A549 (cell line): ENCODE data around the gene CERK. TPM values are rescaled to one million over a fixed set of nuclear protein-coding genes. Genes with fewer than 3 reads are reported as not detected.

Experiments
- ATAC-seq, 2 experiments: fragments of 200-7000 bp in 1 of 2; fragments of >200 bp in 1 of 2; cut with Nextera tagmentation in 1 of 2; cut with Tn5 transposase in 1 of 2; 3 replicates each; pipeline versions ENCODE4 v1.8.0 to v1.9.1; 2018 to 2020; ENCODE audit warnings: mild to moderate bottlenecking in 1 of 2, moderate library complexity in 1 of 2
- CTCF ChIA-PET: fragments of 300-600 bp; sonication (Branson Sonifier 250); formaldehyde crosslinking; extraction: SDS; loops from one replicate; lab custom pipeline; 2021; ENCODE audit warnings: antibody characterized with exemption, inconsistent platforms; lab: Yijun Ruan, JAX
- POLR2A ChIA-PET: fragments of 350-600 bp; formaldehyde crosslinking; extraction: SDS; loops from one replicate; lab custom pipeline; 2021; ENCODE audit warnings: antibody characterized with exemption, inconsistent platforms; lab: Yijun Ruan, JAX
- DNase-seq, 2 experiments: peaks; one replicate each; pipeline versions ENCODE4 v3.0.0 to v3.0.0-alpha.2; 2011 to 2016; ENCODE audit warnings: low read depth in 1 of 2, low spot score in 1 of 2
- FAIRE-seq: peaks from 2 replicates; lab custom pipeline; 2011; peaks lifted over from hg19 to GRCh38; lab: Jason Lieb, UNC
- H3K27ac ChIP-seq, 2 experiments: fragments of >200 bp; sonication (Bioruptor Twin); formaldehyde crosslinking; 3 replicates each; pipeline ENCODE4 v1.5.1; 2016 to 2017
- H3K4me1 ChIP-seq: fragments of >200 bp; sonication (Bioruptor Twin); formaldehyde crosslinking; 3 replicates; pipeline ENCODE4 v1.6.1; 2016
- H3K4me2 ChIP-seq: fragments of >200 bp; sonication (Bioruptor Twin); formaldehyde crosslinking; 3 replicates; pipeline ENCODE4 v1.6.1; 2016
- H3K4me3 ChIP-seq: fragments of >200 bp; sonication (Bioruptor Twin); formaldehyde crosslinking; 3 replicates; pipeline ENCODE4 v1.5.1; 2016
- H3K9me3 ChIP-seq: fragments of >200 bp; sonication (Bioruptor Twin); formaldehyde crosslinking; 3 replicates; pipeline ENCODE4 v1.6.1; 2016
- BHLHE40 ChIP-seq: IDR thresholded peaks from 2 replicates; pipeline ENCODE4 v1.6.1; 2012; ENCODE audit warnings: low read depth, low read length, inconsistent platforms
- CEBPB ChIP-seq, 2 experiments: fragments of >200 bp in 1 of 2; sonication (Bioruptor Twin) in 1 of 2; formaldehyde crosslinking in 1 of 2; IDR thresholded peaks; 2 replicates each; pipeline ENCODE4 v1.6.1; 2012 to 2016
- CHD2 ChIP-seq: fragments of 150-350 bp; IDR thresholded peaks from 2 replicates; pipeline ENCODE4 v1.6.1; 2014; ENCODE audit warnings: low read length; ENCODE audit not compliant: partially characterized antibody
- EHF ChIP-seq: fragments of 250-450 bp; sonication (Bioruptor Pico); IDR thresholded peaks from 2 replicates; pipeline ENCODE4 v1.5.0; 2020; ENCODE audit warnings: mild to moderate bottlenecking
- ESRRA ChIP-seq: fragments of 150-350 bp; IDR thresholded peaks from 2 replicates; pipeline ENCODE4 v1.6.1; 2014; ENCODE audit warnings: mild to moderate bottlenecking, low read length, borderline replicate concordance
- FOXS1 ChIP-seq: fragments of 250-450 bp; sonication (Bioruptor Pico); IDR thresholded peaks from 2 replicates; pipeline ENCODE4 v1.5.0; 2020; ENCODE audit warnings: mild to moderate bottlenecking, moderate library complexity
- HDAC2 ChIP-seq: fragments of 200-600 bp; sonication (generic); IDR thresholded peaks from 2 replicates; pipeline ENCODE4 v1.6.1; 2016
- HOXB13 ChIP-seq: fragments of 250-450 bp; sonication (Bioruptor Pico); IDR thresholded peaks from 2 replicates; pipeline ENCODE4 v1.5.0; 2020; ENCODE audit warnings: low read depth, mild to moderate bottlenecking, moderate library complexity
- JUN ChIP-seq, 2 experiments: fragments of >200 bp; sonication (Bioruptor Twin); formaldehyde crosslinking; IDR thresholded peaks; 2 replicates in 1 of 2; 3 replicates in 1 of 2; pipeline ENCODE4 v1.6.1; 2016 to 2017
- KDM1A ChIP-seq: fragments of 200-600 bp; sonication (generic); IDR thresholded peaks from 2 replicates; pipeline ENCODE4 v1.6.1; 2016; ENCODE audit warnings: low read depth, mild to moderate bottlenecking
- KDM5A ChIP-seq: fragments of 200-600 bp; sonication (generic); IDR thresholded peaks from 2 replicates; pipeline ENCODE4 v1.6.1; 2016; ENCODE audit warnings: antibody characterized with exemption, mild to moderate bottlenecking
- MAFK ChIP-seq: fragments of 450-650 bp; IDR thresholded peaks from 2 replicates; pipeline ENCODE4 v1.6.1; 2014; ENCODE audit not compliant: partially characterized antibody
- NFE2L2 ChIP-seq: fragments of 150-350 bp; conservative IDR thresholded peaks from 2 replicates; pipeline ENCODE4 v1.6.1; 2014; ENCODE audit warnings: low read length
- NPAS2 ChIP-seq: fragments of 250-450 bp; sonication (Bioruptor Pico); IDR thresholded peaks from 2 replicates; pipeline ENCODE4 v1.8.0; 2022; ENCODE audit warnings: mild to moderate bottlenecking, moderate library complexity, borderline replicate concordance
- PHF8 ChIP-seq: fragments of 200-600 bp; sonication (generic); IDR thresholded peaks from 2 replicates; pipeline ENCODE4 v1.6.1; 2016; ENCODE audit warnings: low read depth, mild to moderate bottlenecking, antibody characterized with exemption, moderate library complexity, borderline replicate concordance
- POLR2A ChIP-seq: IDR thresholded peaks from 2 replicates; pipeline ENCODE4 v1.6.1; 2012; ENCODE audit warnings: mild to moderate bottlenecking, low read length
- RCOR1 ChIP-seq: fragments of 150-350 bp; IDR thresholded peaks from 2 replicates; pipeline ENCODE4 v1.6.1; 2014; ENCODE audit warnings: antibody characterized with exemption, low read length, low read depth
- RFX5 ChIP-seq: fragments of 450-650 bp; IDR thresholded peaks from 2 replicates; pipeline ENCODE4 v1.7.1; 2014; ENCODE audit warnings: antibody characterized with exemption, mild to moderate bottlenecking, moderate library complexity
- SMC3 ChIP-seq: fragments of >200 bp; sonication (Bioruptor Twin); formaldehyde crosslinking; IDR thresholded peaks from 3 replicates; pipeline ENCODE4 v1.6.1; 2018; ENCODE audit warnings: inconsistent platforms
- TFCP2L1 ChIP-seq: fragments of 250-450 bp; sonication (Bioruptor Pico); IDR thresholded peaks from 2 replicates; pipeline ENCODE4 v1.5.0; 2021; ENCODE audit warnings: mild to moderate bottlenecking
- TP53 ChIP-seq: fragments of 250-450 bp; sonication (Bioruptor Pico); IDR thresholded peaks from 2 replicates; pipeline ENCODE4 v1.5.0; 2021; ENCODE audit warnings: mild to moderate bottlenecking, moderate library complexity
- ZSCAN20 ChIP-seq: fragments of 250-450 bp; sonication (Bioruptor Pico); IDR thresholded peaks from 2 replicates; pipeline ENCODE4 v1.8.0; 2022; ENCODE audit warnings: mild to moderate bottlenecking, moderate library complexity
- WGBS: methylation state at CpG from one replicate; pipeline ENCODE4 v1.1.6; 2017; ENCODE audit errors: missing lambda C conversion rate; 5-methylcytosine and 5-hydroxymethylcytosine counted together
- polyA plus RNA-seq, 4 experiments: library from polyadenylated mRNA; depleted of rRNA in 3 of 4; stranded (reverse); fragments of >200 nt; fragmentation: RNase III in 1 of 4; extraction: RNeasy Plus Mini Kit Qiagen cat#74134 plus additional on column Dnase treatment in 1 of 4; gene quantifications; 2 replicates in 3 of 4; 3 replicates in 1 of 4; pipeline ENCODE4 v1.2.3, GENCODE V29; 2011 to 2017
- TF ChIP-seq, protein P1 (sequence below): fragments of 200-600 bp; sonication (generic); IDR thresholded peaks from 2 replicates; pipeline ENCODE4 v1.6.1; 2016; ENCODE audit warnings: antibody characterized with exemption, mild to moderate bottlenecking, moderate library complexity
- TF ChIP-seq, protein P2 (sequence below): IDR thresholded peaks from 2 replicates; pipeline ENCODE4 v1.6.1; 2012; ENCODE audit warnings: low read depth, borderline replicate concordance
- TF ChIP-seq, protein P3 (sequence below): fragments of >200 bp; sonication (Bioruptor Twin); formaldehyde crosslinking; IDR thresholded peaks from 3 replicates; pipeline ENCODE4 v1.5.1; 2016
- TF ChIP-seq, protein P4 (sequence below): IDR thresholded peaks from 2 replicates; pipeline ENCODE4 v1.6.1; 2012

The CERK gene
- polyA plus RNA-seq, 2 of the 4 experiments (the other 2 are of a cell fraction), result 13.1 to 15.6 TPM

DNA sequence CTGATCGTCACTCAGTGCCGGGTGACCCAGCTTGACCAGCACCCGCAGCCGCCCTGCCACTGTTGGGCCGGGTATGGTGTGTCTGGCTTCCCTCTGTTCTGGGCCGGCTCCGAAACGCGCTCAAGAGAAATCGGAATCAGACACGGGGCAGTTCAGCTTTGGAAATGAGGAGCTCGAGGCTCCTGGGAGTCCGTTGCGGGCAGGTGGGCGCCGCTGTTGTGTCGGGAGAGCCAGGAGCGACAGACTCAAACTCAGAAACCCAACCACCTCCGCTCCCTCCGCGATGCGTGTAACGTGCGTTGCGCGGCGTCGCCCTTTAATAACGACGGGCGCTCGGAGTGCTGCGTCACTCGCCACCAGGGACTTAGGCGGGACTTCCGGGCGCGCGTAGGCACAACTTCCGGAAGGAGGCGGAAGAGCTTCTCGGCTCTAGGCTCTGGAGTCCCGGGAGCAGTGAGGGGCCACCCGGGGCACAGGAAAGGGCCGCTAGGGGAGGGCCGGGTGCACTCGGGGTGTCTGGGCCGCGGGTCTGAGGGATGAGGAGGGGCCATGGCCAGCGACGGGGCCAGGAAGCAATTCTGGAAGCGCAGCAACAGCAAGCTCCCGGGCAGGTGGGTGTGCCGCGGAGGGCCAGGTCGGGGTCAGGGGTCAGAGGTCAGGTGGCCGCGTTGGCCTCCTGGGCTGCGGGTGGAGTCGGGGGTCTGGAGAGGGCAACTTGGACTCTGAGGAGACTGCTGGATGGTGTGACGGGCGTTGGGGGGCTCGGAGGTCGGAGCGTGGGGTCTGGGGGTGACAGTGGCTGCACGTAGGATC lies 24.4 kb upstream of the CERK start, which contains the start of gene TBC1D22A (continued):
- TF ChIP-seq, protein P1, sequence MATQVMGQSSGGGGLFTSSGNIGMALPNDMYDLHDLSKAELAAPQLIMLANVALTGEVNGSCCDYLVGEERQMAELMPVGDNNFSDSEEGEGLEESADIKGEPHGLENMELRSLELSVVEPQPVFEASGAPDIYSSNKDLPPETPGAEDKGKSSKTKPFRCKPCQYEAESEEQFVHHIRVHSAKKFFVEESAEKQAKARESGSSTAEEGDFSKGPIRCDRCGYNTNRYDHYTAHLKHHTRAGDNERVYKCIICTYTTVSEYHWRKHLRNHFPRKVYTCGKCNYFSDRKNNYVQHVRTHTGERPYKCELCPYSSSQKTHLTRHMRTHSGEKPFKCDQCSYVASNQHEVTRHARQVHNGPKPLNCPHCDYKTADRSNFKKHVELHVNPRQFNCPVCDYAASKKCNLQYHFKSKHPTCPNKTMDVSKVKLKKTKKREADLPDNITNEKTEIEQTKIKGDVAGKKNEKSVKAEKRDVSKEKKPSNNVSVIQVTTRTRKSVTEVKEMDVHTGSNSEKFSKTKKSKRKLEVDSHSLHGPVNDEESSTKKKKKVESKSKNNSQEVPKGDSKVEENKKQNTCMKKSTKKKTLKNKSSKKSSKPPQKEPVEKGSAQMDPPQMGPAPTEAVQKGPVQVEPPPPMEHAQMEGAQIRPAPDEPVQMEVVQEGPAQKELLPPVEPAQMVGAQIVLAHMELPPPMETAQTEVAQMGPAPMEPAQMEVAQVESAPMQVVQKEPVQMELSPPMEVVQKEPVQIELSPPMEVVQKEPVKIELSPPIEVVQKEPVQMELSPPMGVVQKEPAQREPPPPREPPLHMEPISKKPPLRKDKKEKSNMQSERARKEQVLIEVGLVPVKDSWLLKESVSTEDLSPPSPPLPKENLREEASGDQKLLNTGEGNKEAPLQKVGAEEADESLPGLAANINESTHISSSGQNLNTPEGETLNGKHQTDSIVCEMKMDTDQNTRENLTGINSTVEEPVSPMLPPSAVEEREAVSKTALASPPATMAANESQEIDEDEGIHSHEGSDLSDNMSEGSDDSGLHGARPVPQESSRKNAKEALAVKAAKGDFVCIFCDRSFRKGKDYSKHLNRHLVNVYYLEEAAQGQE, result peak; percentile 50; the same call in 1 of the 2 replicates
- TF ChIP-seq SMC3 (no peak; the same call in 2 of the 3 replicates), NPAS2 (no peak), JUN (IDR thresholded peaks at IDR 0.05) (peak; percentile 55 to 86; a peak in 4 of 5 replicates), EHF (CRISPR knock-in tag) (no peak), KDM5A (peak; percentile 72; the same call in 1 of the 2 replicates)

DNA sequence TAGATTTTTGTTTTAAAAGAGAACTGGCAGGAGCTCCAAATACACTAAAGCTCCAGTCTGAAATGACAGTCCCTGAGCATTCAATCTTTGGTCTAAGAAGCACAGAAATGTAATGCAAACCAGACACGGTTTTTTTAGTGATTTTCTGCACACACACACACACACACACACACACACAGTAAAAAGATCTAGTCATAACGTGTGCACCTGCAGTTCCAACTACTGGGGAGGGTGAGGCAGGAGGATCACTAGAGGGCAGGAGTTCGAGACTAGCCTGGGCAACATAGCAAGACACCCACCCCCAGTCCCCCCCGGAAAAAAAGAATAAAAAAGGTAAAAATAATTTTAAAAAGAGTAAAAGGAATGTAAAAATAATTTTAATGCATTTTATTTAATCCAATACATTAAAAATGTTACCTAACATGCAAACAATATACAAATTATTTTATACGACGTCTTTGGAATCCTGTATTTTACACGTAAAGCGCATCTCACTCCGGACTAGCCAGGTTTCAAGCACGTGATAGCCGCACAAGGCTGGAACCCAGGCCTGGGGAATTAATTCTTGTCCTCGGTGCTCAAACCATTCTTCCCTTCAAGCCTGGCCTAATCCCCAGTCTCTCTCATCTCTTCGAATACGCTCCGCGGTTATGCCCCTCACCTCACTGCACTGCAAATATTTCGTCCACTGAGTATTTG lies 23.6 kb upstream of the CERK start:
- DNase-seq (no peak), ATAC-seq (no peak; a peak in 1 of 6 replicates), FAIRE-seq (no peak)
- peak overlapping the region; percentile 98 for H3K4me3 ChIP-seq
- CTCF ChIA-PET, result interaction anchor here (0.8 to 3.9 kb wide), 7 partner anchors 21 to 198 kb away, joined by 3 to 29 read pairs (median 5); partner anchors contain the start of gene CERK
- POLR2A ChIA-PET, result interaction anchor here (0.6 to 2.5 kb wide), 13 partner anchors 8 to 575 kb away, joined by 3 to 43 read pairs (median 5); no protein-coding TSS in a partner anchor
- peak overlapping the region; percentile 88 for H3K4me2 ChIP-seq
- 2% methylated on average over 17 of the region's 17 CpGs for whole genome bisulfite sequencing
- peak overlapping the region; percentile 97 to 99 for H3K27ac ChIP-seq
- peaks cover 23% of the 10 kb centered on the region for H3K4me1 ChIP-seq
- TF ChIP-seq CHD2 (no peak), TP53 (CRISPR knock-in tag) (no peak), MAFK (no peak), ESRRA (no peak), KDM1A (no peak), RFX5 (no peak), FOXS1 (CRISPR knock-in tag) (no peak), ZSCAN20 (no peak), TFCP2L1 (CRISPR knock-in tag) (no peak), HDAC2 (no peak), NFE2L2 (no peak), CEBPB (IDR thresholded peaks at IDR 0.05) (no peak), POLR2A (no peak), BHLHE40 (no peak), PHF8 (no peak), HOXB13 (CRISPR knock-in tag) (no peak), RCOR1 (no peak)
- TF ChIP-seq, protein P2, sequence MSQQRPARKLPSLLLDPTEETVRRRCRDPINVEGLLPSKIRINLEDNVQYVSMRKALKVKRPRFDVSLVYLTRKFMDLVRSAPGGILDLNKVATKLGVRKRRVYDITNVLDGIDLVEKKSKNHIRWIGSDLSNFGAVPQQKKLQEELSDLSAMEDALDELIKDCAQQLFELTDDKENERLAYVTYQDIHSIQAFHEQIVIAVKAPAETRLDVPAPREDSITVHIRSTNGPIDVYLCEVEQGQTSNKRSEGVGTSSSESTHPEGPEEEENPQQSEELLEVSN, result no peak
- TF ChIP-seq, protein P3, sequence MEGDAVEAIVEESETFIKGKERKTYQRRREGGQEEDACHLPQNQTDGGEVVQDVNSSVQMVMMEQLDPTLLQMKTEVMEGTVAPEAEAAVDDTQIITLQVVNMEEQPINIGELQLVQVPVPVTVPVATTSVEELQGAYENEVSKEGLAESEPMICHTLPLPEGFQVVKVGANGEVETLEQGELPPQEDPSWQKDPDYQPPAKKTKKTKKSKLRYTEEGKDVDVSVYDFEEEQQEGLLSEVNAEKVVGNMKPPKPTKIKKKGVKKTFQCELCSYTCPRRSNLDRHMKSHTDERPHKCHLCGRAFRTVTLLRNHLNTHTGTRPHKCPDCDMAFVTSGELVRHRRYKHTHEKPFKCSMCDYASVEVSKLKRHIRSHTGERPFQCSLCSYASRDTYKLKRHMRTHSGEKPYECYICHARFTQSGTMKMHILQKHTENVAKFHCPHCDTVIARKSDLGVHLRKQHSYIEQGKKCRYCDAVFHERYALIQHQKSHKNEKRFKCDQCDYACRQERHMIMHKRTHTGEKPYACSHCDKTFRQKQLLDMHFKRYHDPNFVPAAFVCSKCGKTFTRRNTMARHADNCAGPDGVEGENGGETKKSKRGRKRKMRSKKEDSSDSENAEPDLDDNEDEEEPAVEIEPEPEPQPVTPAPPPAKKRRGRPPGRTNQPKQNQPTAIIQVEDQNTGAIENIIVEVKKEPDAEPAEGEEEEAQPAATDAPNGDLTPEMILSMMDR, result no peak
- TF ChIP-seq, protein P4, sequence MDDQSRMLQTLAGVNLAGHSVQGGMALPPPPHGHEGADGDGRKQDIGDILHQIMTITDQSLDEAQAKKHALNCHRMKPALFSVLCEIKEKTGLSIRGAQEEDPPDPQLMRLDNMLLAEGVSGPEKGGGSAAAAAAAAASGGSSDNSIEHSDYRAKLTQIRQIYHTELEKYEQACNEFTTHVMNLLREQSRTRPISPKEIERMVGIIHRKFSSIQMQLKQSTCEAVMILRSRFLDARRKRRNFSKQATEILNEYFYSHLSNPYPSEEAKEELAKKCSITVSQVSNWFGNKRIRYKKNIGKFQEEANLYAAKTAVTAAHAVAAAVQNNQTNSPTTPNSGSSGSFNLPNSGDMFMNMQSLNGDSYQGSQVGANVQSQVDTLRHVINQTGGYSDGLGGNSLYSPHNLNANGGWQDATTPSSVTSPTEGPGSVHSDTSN, result no peak
- H3K9me3 ChIP-seq, result no peaks in the 10 kb centered on the region
